GM18526 (cell line): ENCODE data around the gene TFIP11.

Experiments
- POLR2A ChIP-seq: IDR thresholded peaks from 3 replicates; pipeline ENCODE4 v1.6.1; 2011; ENCODE audit not compliant: insufficient read length; ENCODE audit errors: extremely low read depth

TFIP11 gene

DNA sequence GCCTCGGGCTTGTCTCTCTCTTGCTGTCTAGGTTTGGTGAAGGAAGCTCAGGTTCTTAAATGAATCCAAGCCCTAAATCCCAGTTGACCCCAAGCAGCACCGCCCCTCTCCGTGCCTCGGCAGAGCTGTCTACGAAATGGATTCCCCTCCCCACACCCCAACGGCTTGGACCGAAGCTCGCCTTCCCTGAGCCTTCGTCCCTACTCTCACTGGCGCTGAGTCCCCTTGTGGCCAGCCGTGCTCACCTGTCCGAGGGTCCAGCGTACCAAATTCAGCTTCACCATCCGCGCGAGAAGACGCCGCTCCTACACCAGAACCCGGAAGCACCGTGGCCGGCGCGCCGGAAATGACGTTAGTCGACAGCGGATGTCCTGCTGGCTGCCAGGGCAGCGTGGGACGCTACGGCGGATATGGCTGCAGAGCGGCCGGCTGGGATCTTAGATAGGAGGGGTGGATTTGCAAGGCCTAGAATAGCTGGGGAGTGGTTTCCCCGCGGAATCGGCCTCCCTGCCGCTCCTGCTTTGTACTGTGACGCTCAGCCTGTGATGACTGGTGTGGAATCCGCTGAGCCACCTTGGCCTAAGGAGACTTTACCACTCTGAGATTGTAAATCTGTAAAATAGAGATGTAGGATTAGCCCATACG is at the start of gene TFIP11:
Gene TFIP11 (minus strand): TSS at position 325 of the 645 bp plus-strand sequence. CDS start 2,201 bp downstream, outside the sequence.
- peak; percentile 85 for TF ChIP-seq POLR2A

GRCh38 chr22:26561756-26562417 is 49.6 kb upstream of the TFIP11 start:
- no peak for TF ChIP-seq POLR2A

DNA sequence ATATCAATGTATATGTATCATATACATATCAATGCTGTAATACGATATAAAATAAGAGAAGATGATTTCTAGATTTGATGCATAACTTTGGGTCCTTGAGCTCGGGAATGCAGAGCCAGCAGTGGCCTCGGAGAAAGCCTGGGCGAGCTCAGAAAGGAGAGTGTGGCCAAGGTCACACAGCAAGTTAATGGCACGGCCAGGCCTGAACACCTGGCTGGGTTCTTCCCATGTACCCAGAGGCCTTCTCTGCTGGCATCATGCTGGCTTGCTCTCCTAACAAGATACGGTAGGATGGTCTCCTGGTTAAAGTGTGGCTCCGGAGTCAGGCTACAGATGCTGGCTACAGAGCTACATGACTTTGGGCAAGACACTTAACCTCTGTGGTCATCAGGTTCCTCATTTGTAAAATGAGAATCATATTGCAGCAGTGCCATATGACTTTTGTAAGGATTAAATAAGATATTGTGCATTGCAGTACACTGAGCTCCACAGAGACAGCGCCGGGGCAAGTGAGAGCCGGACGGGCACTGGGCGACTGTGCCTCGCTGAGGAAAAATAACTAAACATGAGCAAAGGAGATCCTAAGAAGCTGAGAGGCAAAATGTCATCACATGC is 47.8 kb upstream of the TFIP11 start:
- no peak for TF ChIP-seq POLR2A

GRCh38 chr22:26558248-26558895 is 46.1 kb upstream of the TFIP11 start:
- no peak for TF ChIP-seq POLR2A

DNA sequence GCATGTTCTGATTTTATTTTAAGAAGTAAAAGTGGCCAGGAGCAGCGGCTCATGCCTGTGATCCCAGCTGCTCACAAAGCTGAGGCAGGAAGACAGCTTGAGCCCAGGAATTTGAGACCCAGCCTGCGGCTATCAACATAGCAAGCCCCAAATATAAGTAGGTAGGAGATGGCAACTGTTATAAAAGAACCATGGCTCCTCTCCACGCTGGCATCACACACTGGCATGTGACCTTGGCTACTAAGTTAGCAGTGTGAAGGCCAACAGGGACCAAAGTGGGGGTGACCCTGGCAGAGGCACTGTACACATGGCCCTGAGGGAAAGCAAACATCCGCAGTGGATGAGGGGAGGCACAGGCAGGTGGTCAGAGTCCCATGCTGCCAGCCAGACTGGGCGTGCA is 44.6 kb upstream of the TFIP11 start:
- TF ChIP-seq POLR2A, result no peak

GRCh38 chr22:26555478-26555877 is 43.2 kb upstream of the TFIP11 start:
- TF ChIP-seq POLR2A, result no peak

GRCh38 chr22:26554956-26555355 is 42.7 kb upstream of the TFIP11 start:
- no peak for TF ChIP-seq POLR2A

- TF ChIP-seq POLR2A, result no peak
Observed at GRCh38 chr22:26553056-26553752, 40.9 kb upstream of the TFIP11 start.

GRCh38 chr22:26552466-26552865 is 40.2 kb upstream of the TFIP11 start:
- no peak for TF ChIP-seq POLR2A

DNA sequence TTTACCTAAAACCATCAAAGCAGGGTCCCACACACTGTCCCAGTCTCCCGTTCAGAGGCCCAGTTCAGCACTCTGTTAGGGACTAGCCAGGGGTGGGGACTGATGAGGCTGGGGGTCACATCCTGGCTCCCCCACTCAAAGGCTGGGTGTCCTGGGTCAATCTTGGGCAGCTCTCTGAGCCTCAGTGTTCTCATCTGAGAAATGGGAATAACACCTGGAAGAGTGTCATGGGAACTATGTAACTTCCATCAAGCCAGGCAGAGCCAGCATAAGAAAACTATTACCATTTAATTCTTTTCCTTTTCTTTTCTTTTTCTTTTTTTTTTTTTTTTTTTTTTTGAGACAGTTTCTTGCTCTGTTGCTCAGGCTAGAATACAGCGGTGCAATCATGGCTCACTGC is 39.3 kb upstream of the TFIP11 start:
- TF ChIP-seq POLR2A, result no peak

GRCh38 chr22:26550498-26551033 is 38.3 kb upstream of the TFIP11 start:
- no peak for TF ChIP-seq POLR2A

DNA sequence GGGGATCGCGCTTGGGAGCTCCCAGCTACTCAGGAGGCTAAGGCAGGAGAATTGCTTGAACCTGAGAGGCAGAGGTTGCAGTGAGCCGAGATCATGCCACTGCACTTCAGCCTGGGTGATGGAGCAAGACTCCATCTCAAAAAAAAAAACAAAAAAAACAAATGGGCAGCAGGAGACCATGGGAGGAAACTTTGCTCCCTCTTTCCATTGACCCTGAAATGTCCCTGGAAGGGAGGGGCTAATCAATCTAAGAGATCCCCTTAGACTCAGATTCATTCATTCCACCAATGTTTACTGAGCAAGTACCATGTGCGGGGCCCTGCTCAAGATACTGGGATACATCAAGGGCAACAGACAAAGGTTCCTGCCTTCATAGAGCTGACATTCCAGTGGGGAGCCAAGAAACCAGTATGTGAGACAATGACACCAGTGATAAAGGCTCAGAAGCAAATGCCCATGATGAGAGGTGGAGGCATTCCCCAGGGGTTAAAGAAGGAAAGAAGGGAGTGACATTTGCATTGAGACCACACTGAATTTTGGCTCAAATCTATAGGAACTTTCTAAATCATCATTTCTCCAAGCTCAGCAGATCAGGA is 37.7 kb upstream of the TFIP11 start:
- no peak for TF ChIP-seq POLR2A

DNA sequence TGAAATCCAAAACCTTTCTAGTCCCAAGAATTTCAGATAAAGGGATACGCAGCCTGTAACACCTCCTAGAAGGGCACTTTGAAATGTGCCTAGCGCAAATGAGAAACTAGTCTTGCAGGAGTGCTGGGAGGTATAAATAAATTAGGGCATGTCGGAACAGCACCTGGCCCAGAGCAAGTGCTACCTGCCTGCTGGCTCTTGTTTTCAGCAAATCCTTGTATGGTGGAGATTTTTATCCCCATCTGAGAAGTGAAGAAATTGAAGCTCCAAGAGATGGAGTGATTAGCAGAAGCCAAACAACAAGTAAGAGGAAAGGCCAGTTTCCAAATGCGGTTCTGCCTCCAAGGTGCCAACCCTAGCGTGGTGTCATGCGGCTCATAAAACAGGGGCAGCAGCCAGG is 36.7 kb upstream of the TFIP11 start:
- no peak for TF ChIP-seq POLR2A

GRCh38 chr22:26548303-26548702 is 36.0 kb upstream of the TFIP11 start:
- TF ChIP-seq POLR2A, result no peak

DNA sequence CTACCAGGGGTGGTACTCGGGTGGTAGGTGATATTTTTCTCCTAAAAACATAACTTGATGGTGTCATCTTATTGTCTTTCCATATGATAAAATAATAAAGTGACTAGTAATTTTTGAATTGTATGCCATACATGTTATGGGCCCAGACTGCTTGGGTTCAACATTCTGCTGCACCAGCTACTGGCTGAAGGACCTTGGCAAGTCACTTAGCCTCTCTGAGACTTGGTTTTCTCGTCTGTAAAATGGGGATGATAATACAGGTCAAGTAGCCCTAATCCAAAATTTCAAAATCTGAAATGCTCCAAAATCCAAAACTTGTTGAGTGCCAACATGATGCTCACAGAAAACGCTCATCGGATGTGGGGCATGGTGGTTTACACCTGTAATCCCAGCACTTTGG is 35.6 kb upstream of the TFIP11 start:
- no peak for TF ChIP-seq POLR2A
